ENCODE results near the gene C1QB. TPM values are rescaled to one million over a fixed set of nuclear protein-coding genes. Genes with fewer than 3 reads are reported as not detected.

C1QB gene
- total and polyA plus RNA-seq, 4 donors: 39.6 to 702 (median 431) TPM

DNA sequence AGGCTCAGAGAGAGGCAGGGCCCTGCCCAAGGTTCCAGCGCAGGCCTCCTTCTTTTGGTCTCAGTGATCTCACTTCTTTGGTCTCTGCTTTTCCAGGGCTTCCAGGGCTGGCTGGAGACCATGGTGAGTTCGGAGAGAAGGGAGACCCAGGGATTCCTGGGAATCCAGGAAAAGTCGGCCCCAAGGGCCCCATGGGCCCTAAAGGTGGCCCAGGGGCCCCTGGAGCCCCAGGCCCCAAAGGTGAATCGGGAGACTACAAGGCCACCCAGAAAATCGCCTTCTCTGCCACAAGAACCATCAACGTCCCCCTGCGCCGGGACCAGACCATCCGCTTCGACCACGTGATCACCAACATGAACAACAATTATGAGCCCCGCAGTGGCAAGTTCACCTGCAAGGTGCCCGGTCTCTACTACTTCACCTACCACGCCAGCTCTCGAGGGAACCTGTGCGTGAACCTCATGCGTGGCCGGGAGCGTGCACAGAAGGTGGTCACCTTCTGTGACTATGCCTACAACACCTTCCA is 7.7 kb downstream of the C1QB start:
- Histone ChIP-seq H3K9me3 (ENCODE audit: control insufficient read depth in 4 of 4, insufficient read depth in 3 of 4, low read length in 3 of 4) (no peaks in the 10 kb centered on the region), H3K27ac (ENCODE audit: low read depth in 1 of 2, low read length in 1 of 2) (no peak overlapping the region), H3K9ac (ENCODE audit: insufficient read depth in 1 of 2, low read length in 2 of 2) (no peak overlapping the region), H3K4me1 (ENCODE audit: control insufficient read depth in 5 of 5, insufficient read depth in 5 of 5, low read length in 5 of 5) (no peaks in the 10 kb centered on the region), H3K27me3 (ENCODE audit: control insufficient read depth in 3 of 3, insufficient read depth in 3 of 3, low read length in 2 of 3) (peaks cover 0 to 7% (median 0%) of the 10 kb centered on the region in 3 donors), H3K4me3 (no peak overlapping the region), H3K36me3 (ENCODE audit: control insufficient read depth in 4 of 4, insufficient read depth in 4 of 4, low read length in 4 of 4) (no peaks in the 10 kb centered on the region)
- ATAC-seq (ENCODE audit: insufficient read depth, low FRiP score) (no peak), DNase-seq (no peak)
- WGBS, 2 donors: 92 to 94% methylated on average over 19 of the region's 19 CpGs
- TF ChIP-seq, protein P1, sequence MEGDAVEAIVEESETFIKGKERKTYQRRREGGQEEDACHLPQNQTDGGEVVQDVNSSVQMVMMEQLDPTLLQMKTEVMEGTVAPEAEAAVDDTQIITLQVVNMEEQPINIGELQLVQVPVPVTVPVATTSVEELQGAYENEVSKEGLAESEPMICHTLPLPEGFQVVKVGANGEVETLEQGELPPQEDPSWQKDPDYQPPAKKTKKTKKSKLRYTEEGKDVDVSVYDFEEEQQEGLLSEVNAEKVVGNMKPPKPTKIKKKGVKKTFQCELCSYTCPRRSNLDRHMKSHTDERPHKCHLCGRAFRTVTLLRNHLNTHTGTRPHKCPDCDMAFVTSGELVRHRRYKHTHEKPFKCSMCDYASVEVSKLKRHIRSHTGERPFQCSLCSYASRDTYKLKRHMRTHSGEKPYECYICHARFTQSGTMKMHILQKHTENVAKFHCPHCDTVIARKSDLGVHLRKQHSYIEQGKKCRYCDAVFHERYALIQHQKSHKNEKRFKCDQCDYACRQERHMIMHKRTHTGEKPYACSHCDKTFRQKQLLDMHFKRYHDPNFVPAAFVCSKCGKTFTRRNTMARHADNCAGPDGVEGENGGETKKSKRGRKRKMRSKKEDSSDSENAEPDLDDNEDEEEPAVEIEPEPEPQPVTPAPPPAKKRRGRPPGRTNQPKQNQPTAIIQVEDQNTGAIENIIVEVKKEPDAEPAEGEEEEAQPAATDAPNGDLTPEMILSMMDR (IDR thresholded peaks at IDR 0.05; ENCODE audit: control extremely low read depth, extremely low read depth): no peak

DNA sequence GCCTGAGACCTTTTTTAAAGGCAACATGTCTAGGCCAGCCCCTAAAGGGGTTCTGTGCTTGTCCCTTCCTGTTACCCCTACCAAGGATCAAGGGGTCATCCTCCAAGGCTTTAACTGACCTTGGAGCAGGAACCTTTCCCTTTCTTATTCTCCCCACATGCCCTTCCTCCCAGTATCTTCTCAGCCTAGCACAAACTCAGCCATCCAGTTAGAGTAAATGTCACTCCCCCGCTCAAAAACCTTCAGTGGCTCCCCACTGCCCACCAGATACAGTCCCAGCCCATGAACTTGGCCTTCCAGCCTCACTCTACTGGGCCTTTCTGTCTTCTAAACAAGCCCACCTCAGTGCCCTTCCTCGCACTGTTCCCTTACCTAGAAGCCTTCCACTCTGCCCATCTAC is 8.8 kb downstream of the C1QB start:
- H3K9ac ChIP-seq (ENCODE audit: insufficient read depth in 1 of 2, low read length in 2 of 2): no peak overlapping the region
- no peak overlapping the region for H3K4me3 ChIP-seq
- peaks cover 0 to 3% (median 0%) of the 10 kb centered on the region in 5 donors for H3K4me1 ChIP-seq (ENCODE audit: control insufficient read depth in 5 of 5, insufficient read depth in 5 of 5, low read length in 5 of 5)
- no peak overlapping the region for H3K27ac ChIP-seq (ENCODE audit: low read depth in 1 of 2, low read length in 1 of 2)
- 86 to 88% methylated on average over 2 of the region's 2 CpGs for WGBS, 2 donors
- TF ChIP-seq, protein P1 (IDR thresholded peaks at IDR 0.05; ENCODE audit: control extremely low read depth, extremely low read depth): no peak
- no peaks in the 10 kb centered on the region for H3K27me3 ChIP-seq (ENCODE audit: control insufficient read depth in 3 of 3, insufficient read depth in 3 of 3, low read length in 2 of 3)
- no peaks in the 10 kb centered on the region for H3K9me3 ChIP-seq (ENCODE audit: control insufficient read depth in 4 of 4, insufficient read depth in 3 of 4, low read length in 3 of 4)
- H3K36me3 ChIP-seq (ENCODE audit: control insufficient read depth in 4 of 4, insufficient read depth in 4 of 4, low read length in 4 of 4): no peaks in the 10 kb centered on the region
- DNase-seq (no peak), ATAC-seq (ENCODE audit: insufficient read depth, low FRiP score) (no peak)

DNA sequence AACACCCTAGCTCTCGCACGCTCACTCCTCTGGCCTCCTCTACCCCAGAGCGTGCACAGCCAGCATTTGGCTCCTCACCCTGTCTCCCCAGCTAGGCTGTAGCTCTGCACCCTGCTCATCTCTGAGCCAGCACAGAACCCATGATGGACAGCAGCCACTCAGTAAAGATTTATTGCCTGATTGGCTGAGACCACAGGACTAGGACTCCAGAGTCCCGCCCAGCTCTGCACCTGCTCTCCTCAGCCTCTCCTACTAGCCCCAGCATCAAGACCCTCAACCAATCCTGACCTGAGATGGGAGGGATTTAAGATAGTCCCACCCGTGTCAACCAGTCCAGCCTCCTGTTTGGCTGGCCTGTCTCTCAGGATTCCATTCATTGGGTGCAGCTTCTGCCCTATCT is 9.3 kb downstream of the C1QB start:
- Histone ChIP-seq H3K4me3 (no peak overlapping the region), H3K36me3 (ENCODE audit: control insufficient read depth in 4 of 4, insufficient read depth in 4 of 4, low read length in 4 of 4) (no peaks in the 10 kb centered on the region), H3K4me1 (ENCODE audit: control insufficient read depth in 5 of 5, insufficient read depth in 5 of 5, low read length in 5 of 5) (peaks cover 0 to 3% (median 0%) of the 10 kb centered on the region in 5 donors), H3K27me3 (ENCODE audit: control insufficient read depth in 3 of 3, insufficient read depth in 3 of 3, low read length in 2 of 3) (no peaks in the 10 kb centered on the region), H3K9ac (ENCODE audit: insufficient read depth in 1 of 2, low read length in 2 of 2) (no peak overlapping the region), H3K27ac (ENCODE audit: low read depth in 1 of 2, low read length in 1 of 2) (no peak overlapping the region), H3K9me3 (ENCODE audit: control insufficient read depth in 4 of 4, insufficient read depth in 3 of 4, low read length in 3 of 4) (no peaks in the 10 kb centered on the region)
- DNase-seq: no peak
- WGBS, 2 donors: 72 to 80% methylated on average over 5 of the region's 5 CpGs
- ATAC-seq (ENCODE audit: insufficient read depth, low FRiP score): no peak
- TF ChIP-seq, protein P1 (IDR thresholded peaks at IDR 0.05; ENCODE audit: control extremely low read depth, extremely low read depth): no peak

DNA sequence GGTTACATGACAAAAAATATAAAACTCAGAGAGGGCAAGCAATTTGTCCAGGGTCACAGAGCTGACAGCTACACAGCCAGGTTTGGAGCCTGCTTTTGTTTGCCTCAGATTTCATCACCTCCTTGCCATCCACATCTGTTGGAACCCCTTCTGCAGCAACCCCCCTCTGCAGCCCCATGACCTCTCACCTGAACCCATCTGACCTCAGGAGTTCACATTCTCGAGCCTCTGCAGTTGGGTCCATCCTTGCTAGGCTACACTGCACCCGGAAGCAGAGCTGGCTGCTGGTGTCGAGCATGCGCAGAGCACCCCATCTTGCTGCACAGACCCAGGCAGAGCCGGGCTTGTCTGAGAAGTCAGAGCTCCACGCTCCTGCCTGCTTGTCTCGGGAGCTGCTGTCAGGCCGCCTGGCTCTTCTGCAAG is 10.0 kb downstream of the C1QB start:
- ATAC-seq (ENCODE audit: insufficient read depth, low FRiP score) (no peak), DNase-seq (no peak)
- Histone ChIP-seq H3K27me3 (ENCODE audit: control insufficient read depth in 3 of 3, insufficient read depth in 3 of 3, low read length in 2 of 3) (no peaks in the 10 kb centered on the region), H3K36me3 (ENCODE audit: control insufficient read depth in 4 of 4, insufficient read depth in 4 of 4, low read length in 4 of 4) (no peaks in the 10 kb centered on the region), H3K9ac (ENCODE audit: insufficient read depth in 1 of 2, low read length in 2 of 2) (no peak overlapping the region), H3K27ac (ENCODE audit: low read depth in 1 of 2, low read length in 1 of 2) (no peak overlapping the region), H3K4me3 (no peak overlapping the region), H3K9me3 (ENCODE audit: control insufficient read depth in 4 of 4, insufficient read depth in 3 of 4, low read length in 3 of 4) (no peaks in the 10 kb centered on the region), H3K4me1 (ENCODE audit: control insufficient read depth in 5 of 5, insufficient read depth in 5 of 5, low read length in 5 of 5) (peaks cover 0 to 3% (median 0%) of the 10 kb centered on the region in 5 donors)
- TF ChIP-seq, protein P1 (IDR thresholded peaks at IDR 0.05; ENCODE audit: control extremely low read depth, extremely low read depth): no peak
- 71 to 83% methylated on average over 8 of the region's 8 CpGs for WGBS, 2 donors

Data from lung (tissue), 12 donors.